Cortex of kidney (tissue), 1 donor: ENCODE measurements around the gene PLA2G2C.

ENCODE experiments used
- DNase-seq: peaks from one replicate; lab custom pipeline; 2025; lab: John Stamatoyannopoulos, UW

The PLA2G2C gene

DNA sequence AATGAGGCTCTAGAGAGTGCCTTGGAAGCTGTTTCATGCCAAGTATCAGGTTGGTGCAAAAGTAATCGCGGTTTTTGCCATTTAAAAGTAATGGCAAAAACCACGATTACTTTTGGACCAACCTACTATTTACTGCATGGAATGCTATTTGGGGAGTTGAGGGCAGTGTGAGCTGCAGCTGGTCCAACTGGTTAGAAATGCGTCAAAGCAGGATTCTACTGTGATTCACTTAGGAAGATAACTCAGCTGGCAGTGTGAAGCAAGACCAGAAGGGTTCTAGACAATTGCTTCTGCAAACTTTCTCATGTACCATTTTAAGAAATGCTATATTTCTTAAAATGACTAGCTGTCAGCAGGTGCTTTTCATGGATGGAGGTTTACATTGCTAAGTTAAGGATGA lies 21.2 kb upstream of the PLA2G2C start:
- no peak for DNase-seq

DNA sequence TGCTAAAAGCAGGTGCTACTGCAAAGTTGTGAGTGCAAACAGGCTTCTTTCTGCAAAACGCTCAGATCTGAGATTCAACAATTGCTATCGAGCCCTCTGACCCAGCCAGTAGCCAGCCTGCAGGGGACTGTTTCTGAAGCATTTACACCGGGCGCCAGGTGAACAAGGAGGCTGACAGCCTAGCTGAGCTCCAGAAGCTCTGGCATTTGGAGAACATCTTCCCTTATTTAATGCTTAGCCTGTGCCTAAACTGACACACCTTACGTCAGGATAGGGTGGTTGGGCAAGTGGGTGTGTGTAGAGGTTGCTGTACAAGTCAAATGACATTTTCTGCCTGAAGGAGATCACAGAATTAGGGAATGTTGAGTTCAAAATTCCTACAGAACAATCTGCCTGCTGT lies 15.8 kb upstream of the PLA2G2C start:
- no peak for DNase-seq

DNA sequence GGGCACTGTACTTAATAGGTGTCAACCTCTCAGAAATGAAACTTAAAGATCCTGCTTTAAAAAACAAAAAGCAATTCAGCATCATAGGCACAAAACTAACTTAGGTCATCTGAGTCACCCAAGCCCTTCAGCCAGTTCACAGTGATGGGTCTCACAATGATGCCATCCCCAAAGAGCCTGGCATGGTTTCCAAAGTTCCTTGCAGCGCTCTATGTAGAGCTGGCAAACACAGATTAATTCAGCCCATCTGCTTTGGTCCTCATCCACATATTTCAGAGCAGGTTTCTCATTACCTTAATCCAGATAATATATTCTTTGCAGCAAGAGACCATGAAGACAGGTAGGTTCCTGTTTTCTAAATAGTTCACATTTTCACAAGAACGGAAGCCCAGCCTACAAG lies 14.6 kb upstream of the PLA2G2C start:
- DNase-seq: no peak

DNA sequence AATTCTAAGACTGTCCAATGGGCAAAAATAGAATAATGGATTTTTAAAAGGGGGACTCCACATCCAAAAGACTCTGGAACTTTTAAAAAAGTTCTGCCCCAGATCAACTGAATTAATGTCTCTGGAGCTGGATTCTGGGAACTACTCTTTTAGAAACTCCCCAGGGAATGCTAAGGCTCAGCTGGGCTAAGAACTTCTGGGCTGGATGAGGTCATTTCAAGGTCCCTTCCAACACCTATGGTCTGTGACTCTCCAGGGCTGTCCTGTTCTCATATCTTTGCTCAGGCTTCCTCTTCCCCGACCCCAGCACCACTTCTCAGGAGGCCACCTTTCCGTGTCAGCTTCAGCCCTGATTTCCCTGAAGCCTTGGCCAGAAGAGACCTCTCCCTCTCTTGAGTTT lies 13.5 kb upstream of the PLA2G2C start:
- no peak for DNase-seq

DNA sequence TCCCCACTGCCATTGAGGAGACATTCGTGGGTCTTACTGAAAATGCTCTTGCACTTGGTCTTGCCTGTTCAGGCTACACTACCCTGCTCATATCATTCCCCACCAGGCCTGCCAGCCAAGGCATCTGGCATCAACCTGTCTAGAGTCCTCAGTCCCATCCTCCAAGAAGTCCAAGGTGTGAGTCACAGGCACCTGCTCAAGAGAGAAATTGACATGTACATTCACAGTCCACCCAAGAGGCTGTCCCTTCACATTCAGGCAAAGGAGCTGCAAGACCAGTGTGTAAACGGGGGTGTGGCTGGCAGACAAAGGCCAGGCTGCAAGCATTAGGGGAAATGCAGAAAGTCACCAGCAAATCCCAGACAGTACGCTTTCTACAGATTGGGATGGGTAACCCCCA lies 13.1 kb upstream of the PLA2G2C start:
- DNase-seq: no peak

DNA sequence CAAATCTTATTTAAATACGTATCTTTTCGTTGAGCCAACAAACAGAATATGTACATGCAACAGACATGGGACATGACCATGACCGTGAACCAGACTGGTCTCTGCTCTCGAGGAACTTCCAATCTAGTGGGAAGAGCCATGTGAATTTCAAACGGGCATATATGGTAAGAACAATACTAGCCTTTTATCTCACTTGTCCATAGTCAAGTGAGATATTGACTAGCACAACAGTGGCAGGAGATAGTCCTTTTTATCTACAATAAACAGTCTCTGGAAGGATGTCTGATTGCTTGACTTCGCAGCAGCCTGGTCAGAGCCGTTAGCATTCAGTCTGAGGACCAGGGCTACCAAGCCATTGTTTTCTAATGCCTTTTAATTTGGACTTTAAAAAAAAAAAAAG lies 12.6 kb upstream of the PLA2G2C start:
- DNase-seq: no peak

DNA sequence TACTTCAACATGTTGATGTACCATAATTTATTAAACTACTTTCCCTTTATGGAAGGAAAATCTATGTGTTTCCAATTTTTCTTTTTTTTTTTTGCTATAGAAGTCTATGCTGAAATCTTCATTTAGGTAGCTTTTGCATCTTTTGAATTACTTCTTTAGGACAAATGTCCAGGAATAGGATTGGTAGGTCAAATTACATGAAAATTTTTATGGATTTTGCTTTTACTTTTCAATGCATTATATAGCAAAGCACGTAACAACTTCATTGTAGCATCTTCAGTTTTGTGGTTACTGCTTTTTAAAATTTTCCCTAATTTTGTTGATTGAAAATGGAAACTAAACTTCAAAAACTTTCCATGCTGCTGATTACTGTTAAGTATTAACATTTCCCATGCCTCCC lies 12.0 kb upstream of the PLA2G2C start:
- no peak for DNase-seq

DNA sequence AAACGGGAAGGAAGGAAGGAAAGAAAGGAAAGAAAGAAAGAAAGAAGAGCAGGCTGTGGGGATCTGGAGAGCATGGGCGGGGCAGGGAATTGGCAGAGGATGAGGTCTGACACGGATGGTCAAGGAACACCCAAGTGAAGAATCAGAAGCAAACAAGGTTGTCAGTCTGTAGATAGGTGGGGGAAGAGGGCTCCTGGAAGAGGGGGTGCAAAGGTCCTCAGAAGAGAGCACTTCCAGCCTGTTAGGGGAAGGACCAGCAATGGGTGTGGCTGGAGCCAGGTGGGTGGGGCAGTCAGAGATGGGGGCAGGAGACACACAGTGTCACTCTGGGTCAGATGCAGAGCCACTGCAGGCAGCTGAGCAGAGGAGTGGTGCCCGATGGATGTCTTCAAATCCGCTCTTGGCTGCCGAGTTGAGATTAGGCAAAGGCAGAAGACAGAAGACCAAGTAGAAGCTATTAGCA lies 11.0 kb upstream of the PLA2G2C start:
- no peak for DNase-seq

DNA sequence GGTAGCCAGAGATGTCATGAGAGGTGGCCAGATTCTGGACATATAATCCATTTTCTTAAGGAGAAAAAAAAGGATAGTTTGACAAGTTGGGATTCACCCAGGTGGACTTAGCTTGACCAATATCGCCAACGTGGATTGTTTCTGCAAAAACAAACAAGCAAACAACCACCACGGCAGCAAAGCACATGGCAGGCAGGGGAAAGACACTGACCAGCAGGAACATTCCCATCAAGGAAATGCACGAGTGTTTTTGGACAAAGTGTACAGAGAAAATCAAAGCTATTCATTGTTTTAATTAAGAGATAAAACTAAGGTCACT lies 9.1 kb upstream of the PLA2G2C start:
- DNase-seq: no peak

DNA sequence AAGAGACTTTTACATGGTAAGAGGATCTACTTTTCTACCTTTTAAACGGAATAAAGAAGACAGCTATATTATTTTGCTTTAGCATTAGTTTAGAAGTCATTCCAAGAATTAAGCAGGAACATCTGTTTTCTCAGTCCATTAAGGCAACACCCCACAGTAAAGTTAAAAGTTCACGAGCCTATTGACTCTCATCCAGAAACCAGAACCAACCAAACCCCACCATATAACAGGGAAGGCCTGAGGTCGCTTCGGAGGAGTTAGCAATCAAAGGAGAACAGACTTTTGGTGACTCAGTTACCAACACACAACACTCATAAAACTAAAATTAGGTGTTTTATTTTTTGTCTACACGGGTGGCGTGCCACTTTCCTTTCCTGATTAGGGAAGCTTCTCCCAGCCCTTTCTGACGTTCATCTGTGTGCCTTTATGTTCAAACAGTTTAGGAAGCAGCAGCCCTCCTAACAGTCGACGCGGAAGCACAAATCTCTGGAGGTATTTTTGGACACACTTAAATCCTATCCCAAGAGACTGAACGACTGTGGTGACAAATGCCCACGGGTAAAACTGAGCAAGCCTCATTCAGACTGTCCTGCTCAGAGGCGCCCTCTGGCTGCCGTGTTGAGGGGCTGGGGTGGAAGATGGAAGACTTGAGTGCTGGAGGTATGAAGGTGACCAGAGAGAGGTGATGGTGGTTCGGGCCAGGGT lies 8.6 kb upstream of the PLA2G2C start:
- no peak for DNase-seq

DNA sequence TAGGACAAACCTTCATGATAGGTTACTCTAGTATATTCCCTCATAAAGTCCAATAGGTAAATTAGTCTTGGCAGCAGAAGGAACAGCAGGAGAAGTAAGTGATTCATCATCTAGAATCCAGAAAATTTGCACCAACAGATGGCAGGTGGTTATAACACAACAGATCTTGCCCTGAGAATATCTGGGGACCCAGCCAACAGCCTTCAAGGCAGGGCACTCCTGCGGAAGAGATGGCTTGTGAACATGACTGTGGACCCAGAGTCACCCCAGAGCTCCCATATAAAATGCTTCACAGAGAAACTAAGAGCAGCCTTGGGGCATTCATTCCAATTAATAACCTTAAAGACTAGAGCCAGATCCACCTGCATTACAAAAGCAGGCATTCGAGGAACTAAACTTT lies 7.9 kb upstream of the PLA2G2C start:
- DNase-seq: no peak

DNA sequence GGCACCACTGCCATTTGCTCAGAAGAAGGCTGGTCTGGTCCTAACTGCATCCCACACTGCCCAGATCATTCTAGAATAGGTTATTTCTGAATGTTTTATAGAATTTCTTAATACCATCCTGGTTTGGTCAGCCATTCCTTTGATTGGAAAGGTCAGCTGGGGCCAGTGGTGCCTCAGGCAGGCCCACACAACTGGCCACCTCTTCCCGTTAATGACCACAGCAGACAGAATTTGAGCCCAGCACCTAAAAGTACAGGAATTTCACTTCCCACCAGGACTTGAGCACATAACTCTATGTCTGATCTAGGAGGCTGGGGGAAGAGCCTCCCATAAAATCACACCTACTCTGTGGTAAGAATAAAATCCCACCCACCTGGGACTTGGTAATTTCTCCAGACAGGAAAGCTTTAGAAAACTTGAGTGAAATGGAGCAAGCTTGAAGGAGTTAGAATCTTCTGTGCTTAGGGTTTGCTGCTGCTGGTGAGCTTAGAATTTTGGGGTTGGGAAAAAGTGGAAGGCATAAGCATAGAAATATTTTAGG lies 6.6 kb upstream of the PLA2G2C start:
- DNase-seq: no peak

DNA sequence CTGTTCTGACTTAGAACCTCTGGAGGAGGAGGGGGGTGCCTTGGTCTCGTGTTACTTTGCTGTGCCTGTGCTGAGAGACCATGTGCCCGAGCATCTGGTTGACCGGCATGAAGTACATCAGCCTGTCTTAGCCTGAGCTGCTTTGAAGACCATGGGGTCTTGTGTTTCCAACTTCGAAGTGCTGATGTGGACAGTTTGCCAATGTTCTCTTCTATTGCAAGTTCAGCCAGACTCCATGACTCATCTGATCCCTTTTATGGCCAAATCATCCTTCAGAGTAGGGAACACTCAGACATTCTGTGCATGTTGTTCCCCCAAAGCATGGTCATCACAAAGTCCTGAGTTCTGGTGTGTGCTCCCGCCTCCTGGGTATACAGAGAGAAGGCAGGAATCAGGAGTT lies 6.0 kb upstream of the PLA2G2C start:
- no peak for DNase-seq

DNA sequence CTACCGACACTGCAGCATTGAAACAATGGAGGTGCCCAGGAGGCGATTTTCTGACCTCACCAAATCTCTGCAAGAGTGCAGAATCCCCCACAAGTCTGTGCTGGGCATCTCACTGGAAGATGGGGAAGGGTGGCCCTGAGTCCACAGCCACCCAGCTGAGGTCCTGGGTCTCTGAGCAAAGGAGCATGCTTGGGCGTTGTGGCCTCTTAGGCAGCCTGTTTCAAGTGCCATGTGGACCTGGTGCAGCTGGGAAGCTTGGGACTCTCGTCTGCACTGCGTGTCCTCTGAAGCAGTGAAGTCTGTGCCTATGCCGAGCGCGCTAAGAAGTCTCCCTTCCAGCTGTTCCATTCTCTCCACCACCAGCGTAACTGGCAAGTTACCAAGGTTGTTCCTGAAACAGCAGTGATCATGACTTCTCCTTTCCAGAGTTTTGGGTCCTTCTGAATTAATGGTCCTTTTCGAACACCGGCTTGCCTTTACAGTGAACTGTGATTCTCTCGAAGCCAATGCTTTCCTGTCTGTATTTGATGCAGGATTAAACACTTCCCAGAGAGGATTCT lies 5.0 kb upstream of the PLA2G2C start:
- DNase-seq: no peak

DNA sequence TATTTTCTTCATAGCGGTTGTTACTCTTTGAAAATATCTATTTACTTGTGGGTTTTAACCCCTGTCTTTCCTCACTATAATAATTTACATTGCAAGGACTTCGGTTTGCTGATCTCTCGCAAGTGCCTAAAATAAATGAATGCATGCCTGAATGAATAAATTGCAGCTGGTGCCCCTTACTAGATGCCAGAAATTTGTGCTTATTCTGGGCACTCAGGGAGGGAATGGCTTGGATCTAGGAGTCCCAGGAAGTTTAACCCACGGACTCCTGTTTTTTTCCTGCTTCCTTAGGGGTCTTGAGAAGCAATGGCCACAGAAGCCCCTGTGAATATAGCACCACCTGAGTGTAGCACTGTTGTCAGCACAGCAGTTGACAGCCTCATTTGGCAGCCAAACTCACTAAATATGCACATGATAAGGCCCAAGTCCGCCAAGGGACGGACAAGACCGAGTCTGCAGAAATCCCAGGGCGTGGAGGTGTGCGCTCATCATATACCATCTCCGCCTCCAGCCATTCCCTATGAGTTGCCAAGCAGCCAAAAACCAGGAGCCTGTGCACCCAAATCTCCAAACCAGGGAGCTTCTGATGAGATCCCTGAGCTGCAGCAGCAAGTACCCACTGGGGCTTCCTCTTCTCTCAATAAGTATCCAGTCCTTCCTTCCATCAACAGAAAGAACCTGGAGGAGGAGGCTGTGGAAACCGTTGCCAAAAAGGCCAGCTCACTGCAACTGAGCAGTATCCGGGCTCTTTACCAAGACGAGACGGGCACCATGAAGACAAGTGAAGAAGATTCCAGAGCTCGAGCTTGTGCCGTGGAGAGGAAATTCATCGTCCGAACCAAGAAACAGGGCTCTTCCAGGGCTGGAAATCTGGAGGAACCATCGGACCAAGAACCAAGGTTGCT lies 4.2 kb upstream of the PLA2G2C start:
- no peak for DNase-seq

DNA sequence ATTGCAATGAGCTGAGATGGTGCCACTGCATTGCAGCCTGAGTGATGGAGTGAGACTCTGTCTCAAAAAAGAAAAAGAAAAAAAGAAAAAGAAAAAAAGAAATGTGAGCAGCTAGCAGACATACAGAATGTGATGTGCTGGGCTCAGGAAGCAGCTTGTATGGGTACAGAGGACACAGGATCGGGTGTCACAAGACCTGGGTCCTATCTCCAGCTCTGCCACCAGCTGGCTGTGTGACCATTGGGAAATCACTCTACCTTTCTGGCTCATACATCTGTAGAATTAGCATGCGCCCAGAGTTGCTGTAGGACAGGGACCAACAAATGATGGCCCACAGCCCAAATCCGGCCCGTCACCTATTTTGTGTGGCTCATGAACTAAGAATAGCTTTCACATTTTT lies 3.3 kb upstream of the PLA2G2C start:
- no peak for DNase-seq

DNA sequence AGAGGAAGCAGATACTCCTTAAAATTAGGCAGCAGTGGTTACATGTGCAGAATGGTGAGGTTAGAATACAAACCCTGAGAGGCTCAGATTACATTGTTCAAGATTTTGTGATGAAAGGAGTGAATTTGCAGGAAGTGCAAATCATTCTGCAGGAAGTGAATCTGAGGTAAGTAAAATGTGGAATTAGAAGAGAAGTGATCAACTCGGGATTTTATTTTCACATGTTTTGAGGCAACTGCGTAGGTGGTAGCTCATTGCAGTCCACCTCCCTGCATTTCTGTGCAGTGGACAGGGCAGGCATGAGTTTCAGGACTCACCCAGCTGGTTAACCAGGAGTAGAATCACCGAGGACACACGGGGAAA lies 2.1 kb upstream of the PLA2G2C start:
- DNase-seq: no peak

DNA sequence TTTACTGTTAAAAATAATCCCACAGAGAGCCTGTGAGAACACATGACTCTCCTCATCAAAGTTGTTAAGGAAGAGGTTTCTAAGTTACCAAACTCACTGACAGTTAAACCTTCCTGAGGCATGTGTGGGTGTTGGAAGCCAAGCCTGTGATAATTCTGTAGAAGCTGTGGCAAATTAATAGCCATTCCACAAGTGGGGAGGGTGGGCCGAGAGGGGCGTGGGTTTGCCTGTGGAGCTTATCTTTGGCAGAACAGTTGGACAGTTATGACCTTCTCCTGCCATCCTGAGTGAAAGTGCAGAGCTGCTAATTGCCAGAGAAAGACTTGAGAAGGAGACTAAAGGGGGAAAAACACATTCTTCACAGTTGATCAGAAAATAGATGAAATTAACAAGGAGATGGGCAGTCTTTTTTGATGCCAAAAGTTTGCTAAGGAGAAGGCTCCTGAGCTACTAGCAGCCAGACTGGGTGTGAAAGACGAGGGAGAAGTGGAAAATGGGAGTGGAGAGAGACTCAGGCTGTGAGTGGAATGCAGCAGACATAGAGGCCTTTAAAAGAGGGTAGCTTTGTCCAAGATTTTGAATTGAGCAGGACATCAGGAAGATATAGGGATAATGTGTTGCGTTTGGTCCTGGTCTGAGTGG lies 1.6 kb upstream of the PLA2G2C start:
- DNase-seq: no peak

DNA sequence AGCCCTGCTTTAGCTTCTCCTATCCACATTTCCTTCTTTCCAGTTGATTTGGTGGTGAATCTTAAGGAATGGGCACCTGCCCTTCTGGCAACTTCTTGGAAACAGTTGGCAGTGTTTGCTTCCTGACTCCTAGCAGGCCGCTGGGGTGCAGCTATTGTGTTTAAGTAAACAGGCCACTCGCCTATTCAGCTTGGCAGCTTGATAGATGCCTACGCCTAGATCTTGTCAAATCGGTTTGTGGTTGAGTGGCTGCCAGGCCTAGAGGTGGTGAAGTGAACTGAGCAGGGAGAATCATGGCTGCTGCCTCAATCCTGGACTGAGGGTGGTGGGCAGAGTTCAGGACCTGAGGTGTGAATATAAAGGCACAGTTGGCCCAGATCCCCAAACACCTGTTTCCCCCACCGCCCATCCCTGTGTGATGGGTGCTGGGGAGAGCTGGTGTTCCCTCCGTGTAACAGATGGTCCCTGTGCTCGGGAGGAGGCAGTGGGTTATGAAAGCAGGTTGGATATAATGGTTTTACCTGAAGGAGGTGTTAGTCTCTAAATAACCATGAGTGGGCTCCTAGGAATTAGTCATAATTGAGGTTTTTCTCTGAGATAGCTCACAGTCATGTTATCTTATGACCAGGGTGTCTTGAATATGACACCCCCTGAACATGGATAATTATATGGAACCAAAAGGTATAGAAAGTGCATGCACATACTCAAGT lies 940 bp upstream of the PLA2G2C start:
- no peak for DNase-seq

DNA sequence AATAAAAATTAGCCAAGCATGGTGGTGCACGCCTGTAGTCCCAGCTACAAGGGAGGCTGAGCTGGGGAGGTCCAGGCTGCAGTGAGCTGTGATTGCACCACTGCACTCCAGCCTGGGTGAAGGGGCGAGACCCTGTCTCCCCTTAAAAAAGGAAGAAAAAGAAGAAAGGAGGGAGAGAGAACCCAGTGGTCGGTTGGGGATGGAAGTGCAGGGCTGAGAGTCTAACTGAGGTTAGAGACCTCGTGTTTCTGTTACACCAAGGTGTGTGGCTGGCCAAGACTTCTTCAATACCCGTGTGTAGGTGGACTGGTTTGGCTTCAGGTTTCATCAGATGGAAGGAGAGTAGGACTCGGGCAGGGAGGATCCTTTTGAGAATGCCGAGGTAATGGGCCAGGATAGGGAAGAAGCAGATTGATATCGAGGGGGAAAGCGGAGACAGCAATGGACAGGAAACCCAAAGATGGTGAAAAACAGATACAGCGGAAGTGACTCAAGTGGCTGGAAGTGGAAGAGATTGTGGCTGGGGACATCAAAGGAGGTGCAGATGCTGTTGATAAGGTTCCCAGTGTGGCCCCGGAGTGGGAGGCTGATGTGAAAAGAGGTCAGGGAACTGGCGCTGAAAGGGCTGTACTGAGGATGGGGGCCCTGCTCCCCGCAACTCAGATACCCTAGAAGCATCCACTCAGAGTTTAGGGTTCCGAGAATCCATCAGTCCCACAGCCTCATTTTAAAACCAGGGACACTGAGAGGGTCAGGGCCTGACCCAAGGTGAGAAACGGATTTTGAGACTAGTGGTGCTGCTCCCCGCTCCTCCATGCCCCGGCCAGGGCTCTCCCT lies 1.1 kb downstream of the PLA2G2C start:
- no peak for DNase-seq

DNA sequence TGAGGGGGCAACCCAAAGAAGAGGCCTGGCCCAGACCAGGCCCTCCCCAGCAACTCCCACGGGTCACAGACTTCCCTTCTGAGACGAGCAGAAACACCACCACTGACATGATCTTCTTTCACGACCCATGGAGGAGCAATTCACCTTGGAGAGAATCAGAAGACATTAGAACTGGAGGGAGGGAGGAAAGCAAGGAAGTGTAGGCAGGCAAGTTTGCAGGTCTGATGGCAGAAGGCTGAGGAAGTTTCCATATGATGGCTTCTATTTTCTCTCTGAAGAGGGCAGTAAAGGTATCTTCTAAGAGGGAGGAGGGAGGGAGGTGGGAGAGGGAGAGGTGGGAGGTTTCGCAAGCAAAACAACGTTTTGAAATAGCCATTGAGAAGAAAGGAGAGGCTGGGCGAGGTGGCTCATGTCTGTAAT lies 1.8 kb downstream of the PLA2G2C start:
- DNase-seq: no peak
